ENCODE measurements around the gene NCK2. TPM values are rescaled to one million over a fixed set of nuclear protein-coding genes. Genes with fewer than 3 reads are reported as not detected.

Gene NCK2
- total and polyA plus RNA-seq, 7 donors, result 26.5 to 111 (median 40.1) TPM

GRCh38 chr2:105786231-105787230, 41.8 kb downstream of the NCK2 start:
- peaks cover 39% of the 10 kb centered on the region for H3K4me1 ChIP-seq
- intact Hi-C loops (cut with DNase I), result loop anchor here in 1 of 2 donors (10.0 kb wide), 1 partner anchor 412 kb away; no protein-coding TSS in a partner anchor
- H3K36me3 ChIP-seq (ENCODE audit: insufficient read depth in 1 of 2, low read depth in 1 of 2), result no peaks in the 10 kb centered on the region
- H3K9me3 ChIP-seq, result no peaks in the 10 kb centered on the region
- H3K4me3 ChIP-seq, result no peak overlapping the region
- DNase-seq (no peak), ATAC-seq (no peak)
- H3K27ac ChIP-seq, result peak overlapping the region; percentile 51
- no peak for TF ChIP-seq CTCF (IDR thresholded peaks at IDR 0.05)
- WGBS, 3 donors, result 66 to 86% (median 71%) methylated on average over 23 of the region's 23 CpGs
- H3K27me3 ChIP-seq (ENCODE audit: insufficient read depth in 3 of 3, low read length in 2 of 3), result no peaks in the 10 kb centered on the region

- no peak for DNase-seq
- TF ChIP-seq CTCF (IDR thresholded peaks at IDR 0.05), result peak; percentile 5
- H3K4me1 ChIP-seq, result peaks cover 36% of the 10 kb centered on the region
- H3K4me3 ChIP-seq, result no peak overlapping the region
- H3K27me3 ChIP-seq (ENCODE audit: insufficient read depth in 3 of 3, low read length in 2 of 3), result no peaks in the 10 kb centered on the region
- peak overlapping the region; percentile 3 for H3K27ac ChIP-seq
- no peaks in the 10 kb centered on the region for H3K9me3 ChIP-seq
- ATAC-seq, result no peak
- 79 to 89% (median 80%) methylated on average over 11 of the region's 11 CpGs for WGBS, 3 donors
- H3K36me3 ChIP-seq (ENCODE audit: insufficient read depth in 1 of 2, low read depth in 1 of 2), result no peaks in the 10 kb centered on the region
- intact Hi-C loops (cut with DNase I), result loop anchor here in 1 of 2 donors (10.0 kb wide), 1 partner anchor 413 kb away; no protein-coding TSS in a partner anchor
Observed at GRCh38 chr2:105787376-105788318, 42.9 kb downstream of the NCK2 start.

- ATAC-seq (no peak), DNase-seq (no peak)
- Histone ChIP-seq H3K4me3 (no peak overlapping the region), H3K4me1 (peaks cover 32% of the 10 kb centered on the region), H3K27ac (peak overlapping the region; percentile 88), H3K36me3 (ENCODE audit: insufficient read depth in 1 of 2, low read depth in 1 of 2) (no peaks in the 10 kb centered on the region), H3K27me3 (ENCODE audit: insufficient read depth in 3 of 3, low read length in 2 of 3) (no peaks in the 10 kb centered on the region), H3K9me3 (no peaks in the 10 kb centered on the region)
- TF ChIP-seq CTCF (IDR thresholded peaks at IDR 0.05), result no peak
- 70 to 78% (median 70%) methylated on average over 12 of the region's 12 CpGs for WGBS, 3 donors
- intact Hi-C loops (cut with DNase I), result loop anchor here in 1 of 2 donors (10.0 kb wide), 1 partner anchor 414 kb away; no protein-coding TSS in a partner anchor
Observed at GRCh38 chr2:105788670-105789290, 44.1 kb downstream of the NCK2 start.

GRCh38 chr2:105789745-105790460, 45.2 kb downstream of the NCK2 start:
- peaks cover 33% of the 10 kb centered on the region for H3K4me1 ChIP-seq

More at GRCh38 chr2:105789745-105790460, 45.2 kb downstream of the NCK2 start:
- intact Hi-C loops (cut with DNase I), result loop anchor here (5.0 to 10.0 kb wide), 2 partner anchors 117 to 415 kb away; no protein-coding TSS in a partner anchor
- ATAC-seq, result peak; percentile 97 to 98 (median 98)
- TF ChIP-seq CTCF (IDR thresholded peaks at IDR 0.05), result no peak
- Histone ChIP-seq H3K4me3 (peak overlapping the region; percentile 43), H3K27me3 (ENCODE audit: insufficient read depth in 3 of 3, low read length in 2 of 3) (no peaks in the 10 kb centered on the region), H3K9me3 (no peaks in the 10 kb centered on the region), H3K27ac (peak overlapping the region; percentile 88), H3K36me3 (ENCODE audit: insufficient read depth in 1 of 2, low read depth in 1 of 2) (no peaks in the 10 kb centered on the region)
- DNase-seq, result peak; percentile 55 to 75
- 24 to 30% (median 26%) methylated on average over 11 of the region's 11 CpGs for WGBS, 3 donors

All from psoas muscle (tissue), 8 donors.